ENCODE data around the gene PTGFRN.

Gene PTGFRN

DNA sequence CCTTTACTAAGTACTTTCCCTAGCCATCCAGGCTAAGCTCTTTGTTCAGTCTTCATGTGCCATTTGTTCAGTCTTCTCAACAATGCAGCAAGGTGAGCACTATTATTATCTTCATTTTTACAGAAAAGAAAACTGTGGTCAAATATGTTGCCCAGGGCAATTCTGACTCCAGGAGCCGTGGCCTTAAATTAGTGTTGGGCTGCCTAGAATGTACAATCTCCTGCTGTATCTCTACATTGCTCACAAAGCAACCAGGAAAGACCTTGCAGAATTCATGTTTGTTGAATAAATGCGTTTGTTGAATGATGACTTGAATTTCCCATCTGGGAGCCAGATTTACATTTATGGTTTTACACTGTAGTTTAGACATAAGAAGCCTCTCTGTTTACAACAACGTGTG lies 106.0 kb downstream of the PTGFRN start:
- H3K4me1 Mint-ChIP-seq: peaks cover 56% of the 10 kb centered on the region
- no peaks in the 10 kb centered on the region for H3K27me3 Mint-ChIP-seq
- DNase-seq (no peak), ATAC-seq (no peak)
- peak overlapping the region; percentile 84 for H3K27ac Mint-ChIP-seq
- no peaks in the 10 kb centered on the region for H3K9me3 Mint-ChIP-seq
- H3K36me3 Mint-ChIP-seq (ENCODE audit: low read depth): peaks cover 3% of the 10 kb centered on the region
- H3K4me3 Mint-ChIP-seq: peak overlapping the region; percentile 45

DNA sequence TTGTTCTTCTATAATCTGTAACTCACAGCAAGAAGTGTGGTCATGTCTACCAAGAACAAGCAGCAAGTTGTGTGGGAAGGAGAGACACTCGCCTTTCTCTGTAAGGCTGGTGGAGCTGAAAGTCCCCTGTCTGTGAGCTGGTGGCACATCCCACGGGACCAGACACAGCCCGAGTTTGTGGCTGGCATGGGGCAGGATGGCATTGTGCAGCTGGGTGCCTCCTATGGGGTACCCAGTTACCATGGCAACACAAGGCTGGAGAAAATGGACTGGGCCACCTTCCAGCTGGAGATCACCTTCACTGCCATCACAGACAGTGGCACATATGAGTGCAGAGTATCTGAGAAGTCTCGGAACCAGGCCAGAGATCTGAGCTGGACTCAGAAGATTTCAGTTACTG lies 107.3 kb downstream of the PTGFRN start:
- Mint-ChIP-seq H3K9me3 (no peaks in the 10 kb centered on the region), H3K27me3 (no peaks in the 10 kb centered on the region), H3K36me3 (ENCODE audit: low read depth) (peaks cover 3% of the 10 kb centered on the region), H3K27ac (peak overlapping the region; percentile 47), H3K4me1 (peaks cover 54% of the 10 kb centered on the region), H3K4me3 (no peak overlapping the region)
- no peak for ATAC-seq
- DNase-seq: no peak

DNA sequence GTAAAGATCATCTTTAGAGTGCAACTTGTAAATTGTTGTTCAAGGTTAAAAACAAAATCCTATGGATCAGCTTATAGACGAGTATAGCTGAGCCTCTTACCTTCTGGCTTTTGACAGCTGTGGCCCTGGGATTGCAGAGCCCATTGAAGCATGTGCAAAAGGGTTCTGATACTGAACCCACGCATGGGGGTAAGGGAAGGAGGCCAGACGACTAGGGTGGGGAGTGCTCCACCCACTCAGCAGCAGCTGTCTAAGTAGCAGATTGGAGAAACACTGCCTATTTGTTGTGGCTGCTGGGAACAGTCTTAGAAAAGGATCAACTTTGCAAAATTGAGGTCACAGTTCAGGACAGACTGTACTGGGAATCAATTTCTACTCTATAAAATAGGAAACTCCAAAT lies 107.9 kb downstream of the PTGFRN start:
- peaks cover 53% of the 10 kb centered on the region for H3K4me1 Mint-ChIP-seq
- H3K9me3 Mint-ChIP-seq: no peaks in the 10 kb centered on the region
- H3K27me3 Mint-ChIP-seq: no peaks in the 10 kb centered on the region
- no peak overlapping the region for H3K27ac Mint-ChIP-seq
- DNase-seq: no peak
- peaks cover 3% of the 10 kb centered on the region for H3K36me3 Mint-ChIP-seq (ENCODE audit: low read depth)
- no peak for ATAC-seq
- H3K4me3 Mint-ChIP-seq: no peak overlapping the region

DNA sequence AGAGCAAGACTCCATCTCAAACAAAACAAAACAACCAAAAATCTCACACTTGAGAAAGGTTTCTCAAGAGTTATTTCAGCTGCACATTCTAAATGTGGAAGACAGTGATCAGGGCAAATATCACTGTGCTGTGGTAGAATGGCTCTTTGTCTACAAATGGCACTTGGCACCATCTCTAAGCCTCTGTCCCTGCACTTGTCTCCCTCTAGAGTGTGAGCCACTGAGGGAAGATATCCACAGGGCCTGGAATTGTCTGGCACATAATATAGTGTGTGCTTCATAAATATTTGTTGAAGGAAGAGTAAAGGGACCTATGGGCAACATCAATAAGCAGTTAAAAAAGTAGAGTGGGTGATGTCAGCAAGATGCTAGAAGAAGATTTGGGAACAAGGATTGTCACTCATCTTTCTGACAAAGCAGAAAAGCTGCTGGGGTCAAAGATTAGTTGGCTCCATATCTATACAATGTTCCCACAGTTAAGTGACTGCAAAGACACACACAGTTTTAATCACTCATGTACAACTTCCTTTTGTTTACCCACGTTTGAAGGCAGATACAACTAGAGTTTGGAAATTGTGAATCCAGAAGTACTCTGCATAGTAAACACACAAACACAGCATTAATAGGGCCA lies 110.9 kb downstream of the PTGFRN start:
- no peaks in the 10 kb centered on the region for H3K9me3 Mint-ChIP-seq
- DNase-seq (no peak), ATAC-seq (no peak)
- H3K27me3 Mint-ChIP-seq: no peaks in the 10 kb centered on the region
- no peak overlapping the region for H3K27ac Mint-ChIP-seq
- H3K4me3 Mint-ChIP-seq: no peak overlapping the region
- no peaks in the 10 kb centered on the region for H3K36me3 Mint-ChIP-seq (ENCODE audit: low read depth)
- H3K4me1 Mint-ChIP-seq: peaks cover 27% of the 10 kb centered on the region

DNA sequence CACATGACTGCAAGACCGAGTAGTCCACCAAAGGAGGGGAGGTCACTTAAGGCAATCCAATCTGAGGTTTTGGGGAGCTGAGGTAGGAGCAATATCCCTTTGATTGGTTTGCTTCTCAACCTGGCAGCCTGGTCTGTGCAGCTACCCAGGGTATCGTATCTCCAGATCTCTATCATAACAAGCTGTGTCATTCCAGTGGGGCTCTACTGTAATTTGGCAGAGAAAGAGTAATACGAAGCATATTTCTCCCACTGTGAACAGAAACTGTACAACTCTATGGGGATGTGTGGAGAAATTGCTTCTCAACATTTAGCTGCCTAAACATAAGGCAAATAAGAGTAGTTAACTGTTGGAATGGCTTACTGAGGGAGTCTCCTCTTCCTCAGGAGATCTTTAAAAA lies 112.4 kb downstream of the PTGFRN start:
- Mint-ChIP-seq H3K9me3 (no peaks in the 10 kb centered on the region), H3K27me3 (no peaks in the 10 kb centered on the region), H3K27ac (no peak overlapping the region), H3K36me3 (ENCODE audit: low read depth) (no peaks in the 10 kb centered on the region), H3K4me3 (no peak overlapping the region), H3K4me1 (peaks cover 13% of the 10 kb centered on the region)
- no peak for DNase-seq
- ATAC-seq: no peak

DNA sequence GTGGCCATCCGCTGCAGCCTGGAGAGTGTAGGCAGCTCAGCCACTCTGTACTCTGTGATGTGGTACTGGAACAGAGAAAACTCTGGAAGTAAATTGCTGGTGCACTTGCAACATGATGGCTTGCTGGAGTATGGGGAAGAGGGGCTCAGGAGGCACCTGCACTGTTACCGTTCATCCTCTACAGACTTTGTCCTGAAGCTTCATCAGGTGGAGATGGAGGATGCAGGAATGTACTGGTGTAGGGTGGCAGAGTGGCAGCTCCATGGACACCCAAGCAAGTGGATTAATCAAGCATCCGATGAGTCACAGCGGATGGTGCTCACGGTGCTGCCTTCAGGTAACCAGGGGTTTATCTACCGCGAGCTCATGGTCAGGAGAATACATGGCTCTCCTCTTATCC lies 115.9 kb downstream of the PTGFRN start:
- Mint-ChIP-seq H3K27me3 (no peaks in the 10 kb centered on the region), H3K27ac (no peak overlapping the region), H3K4me1 (peaks cover 2% of the 10 kb centered on the region), H3K9me3 (no peaks in the 10 kb centered on the region), H3K4me3 (no peak overlapping the region), H3K36me3 (ENCODE audit: low read depth) (no peaks in the 10 kb centered on the region)
- no peak for DNase-seq
- ATAC-seq: no peak

DNA sequence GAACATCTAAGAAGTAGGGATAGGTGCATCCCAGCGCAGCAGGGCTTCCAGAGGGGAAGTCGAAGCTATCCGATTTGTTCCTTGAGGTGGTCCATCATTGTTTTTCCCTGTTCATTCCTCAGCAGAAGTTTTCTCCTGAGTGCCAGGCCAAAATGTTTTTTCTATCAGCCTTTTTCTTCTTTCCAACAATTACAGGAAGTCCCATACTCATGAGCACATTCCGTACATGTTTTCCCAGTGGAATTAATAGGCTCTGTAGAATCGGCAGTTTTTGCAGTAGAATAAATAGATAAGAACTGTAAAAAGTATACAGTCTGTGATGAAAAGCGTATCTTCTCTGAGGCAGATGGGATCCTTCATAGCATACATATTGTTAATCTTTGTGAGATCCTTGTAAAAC lies 116.6 kb downstream of the PTGFRN start:
- peaks cover 2% of the 10 kb centered on the region for H3K4me1 Mint-ChIP-seq
- no peak overlapping the region for H3K27ac Mint-ChIP-seq
- H3K27me3 Mint-ChIP-seq: no peaks in the 10 kb centered on the region
- ATAC-seq (no peak), DNase-seq (no peak)
- no peak overlapping the region for H3K4me3 Mint-ChIP-seq
- no peaks in the 10 kb centered on the region for H3K36me3 Mint-ChIP-seq (ENCODE audit: low read depth)
- H3K9me3 Mint-ChIP-seq: no peaks in the 10 kb centered on the region

DNA sequence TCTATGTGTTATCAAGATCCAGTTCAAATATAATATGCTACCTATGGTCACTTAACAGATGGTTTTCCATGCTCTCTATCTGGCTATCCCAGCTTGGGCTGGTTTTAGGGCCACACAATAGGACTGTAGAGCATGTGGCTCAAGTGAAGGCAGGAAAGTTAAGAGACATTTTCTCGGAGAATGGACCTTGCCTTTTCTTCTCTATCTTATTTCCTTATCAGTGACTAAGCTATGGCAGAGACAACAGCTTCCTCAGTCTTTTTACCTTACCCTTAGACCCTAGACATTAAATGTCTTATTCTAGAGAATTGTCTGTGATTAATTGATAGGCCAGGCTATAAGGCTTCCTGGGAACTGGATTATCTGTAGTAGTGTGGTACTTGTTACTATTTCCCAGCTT lies 120.0 kb downstream of the PTGFRN start:
- no peak overlapping the region for H3K4me3 Mint-ChIP-seq
- DNase-seq (no peak), ATAC-seq (no peak)
- H3K9me3 Mint-ChIP-seq: no peaks in the 10 kb centered on the region
- H3K36me3 Mint-ChIP-seq (ENCODE audit: low read depth): peaks cover 3% of the 10 kb centered on the region
- peaks cover 5% of the 10 kb centered on the region for H3K4me1 Mint-ChIP-seq
- no peaks in the 10 kb centered on the region for H3K27me3 Mint-ChIP-seq
- H3K27ac Mint-ChIP-seq: no peak overlapping the region

DNA sequence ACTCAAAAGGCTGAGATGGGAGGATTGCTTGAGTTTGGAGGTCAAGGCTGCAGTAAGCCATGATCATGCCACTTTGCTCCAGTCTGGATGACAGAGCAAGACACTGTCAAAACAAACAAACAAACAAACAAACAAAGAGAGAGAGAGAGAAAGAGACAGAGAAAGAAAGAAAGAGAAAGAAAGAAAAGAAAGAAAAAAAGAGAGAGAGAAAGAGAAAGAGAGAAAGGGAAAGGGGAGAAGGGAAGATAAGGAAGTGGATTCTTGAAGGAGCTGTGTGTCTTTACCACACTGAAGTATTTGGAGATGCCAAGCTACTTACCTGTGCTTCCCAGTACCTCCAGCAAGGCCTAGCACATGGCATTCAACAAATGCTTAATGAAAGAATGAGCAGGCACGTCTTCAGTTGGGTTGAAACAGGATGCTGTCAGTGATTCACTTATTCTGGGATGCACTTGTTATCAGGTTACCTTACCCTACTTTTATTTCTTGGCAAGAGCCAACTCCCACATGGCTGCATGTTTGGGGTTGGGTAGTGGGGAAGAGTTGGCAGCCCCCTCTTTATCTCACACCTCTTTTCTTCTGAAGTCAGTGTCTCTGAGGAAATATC lies 120.7 kb downstream of the PTGFRN start:
- Mint-ChIP-seq H3K27me3 (no peaks in the 10 kb centered on the region), H3K36me3 (ENCODE audit: low read depth) (peaks cover 5% of the 10 kb centered on the region), H3K27ac (no peak overlapping the region), H3K9me3 (no peaks in the 10 kb centered on the region), H3K4me3 (no peak overlapping the region), H3K4me1 (peaks cover 5% of the 10 kb centered on the region)
- ATAC-seq (no peak), DNase-seq (no peak)

DNA sequence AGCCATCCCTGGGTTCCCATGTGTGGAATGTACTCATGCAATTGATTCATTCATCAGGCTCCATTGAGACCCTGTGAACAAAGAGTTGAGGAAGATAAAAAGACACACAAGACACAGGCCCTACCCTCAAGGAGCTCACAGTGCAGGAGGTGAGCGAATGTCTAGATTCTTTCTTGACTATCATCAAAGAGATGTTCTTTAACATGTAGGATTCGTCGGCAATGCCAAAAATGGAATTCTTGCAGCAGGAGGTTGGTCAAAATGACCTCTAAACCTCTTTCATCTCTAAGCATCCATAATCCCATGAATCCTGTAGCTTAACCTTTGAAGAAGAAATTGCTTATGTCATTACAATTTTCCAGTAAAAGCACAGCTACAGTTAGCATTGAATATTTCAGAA lies 122.5 kb downstream of the PTGFRN start:
- no peaks in the 10 kb centered on the region for H3K9me3 Mint-ChIP-seq

DNA sequence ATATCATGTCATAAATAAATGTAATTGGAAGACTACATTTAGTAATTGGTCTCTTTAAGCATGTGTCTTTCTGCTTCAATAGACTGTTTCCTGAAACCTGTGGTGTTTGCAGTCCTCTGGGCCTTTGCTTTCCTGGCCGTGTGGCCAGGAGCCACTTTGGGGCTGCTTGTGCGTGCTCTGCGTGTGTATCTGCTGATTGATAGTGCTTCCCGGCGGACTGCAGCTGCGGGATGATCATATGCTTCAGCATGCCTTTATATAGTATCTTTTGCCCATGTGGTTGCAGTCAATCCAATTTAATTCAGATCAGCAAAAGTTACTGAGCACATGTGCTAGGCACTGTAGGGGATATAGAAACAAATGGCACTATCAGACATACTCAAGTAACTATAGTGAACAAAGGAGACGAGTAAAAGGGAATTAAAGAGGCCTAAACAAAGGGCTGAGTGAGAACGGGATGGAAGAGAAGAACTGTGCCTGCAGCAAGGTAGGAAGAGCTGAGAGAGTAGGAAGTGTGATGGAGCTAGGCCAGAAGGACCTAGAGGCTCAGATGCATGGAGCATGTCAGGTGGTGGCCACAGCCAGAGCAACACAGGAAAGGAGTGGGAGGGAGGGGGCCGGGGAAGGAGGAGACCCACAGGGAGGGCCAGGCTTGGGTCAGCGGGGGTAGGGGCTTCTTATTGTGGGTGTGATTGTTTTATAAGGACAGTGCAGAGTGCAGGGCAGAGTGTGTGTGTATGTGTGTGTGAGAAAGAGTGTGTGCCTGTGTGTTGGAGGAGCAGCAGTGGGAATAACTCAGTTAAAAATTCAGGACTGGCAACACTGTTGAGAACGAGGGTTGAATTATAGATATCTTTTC lies 123.2 kb downstream of the PTGFRN start:
- no peaks in the 10 kb centered on the region for H3K27me3 Mint-ChIP-seq
- peaks cover 5% of the 10 kb centered on the region for H3K36me3 Mint-ChIP-seq (ENCODE audit: low read depth)

More for the DNA sequence above, 122.5 kb downstream of the PTGFRN start:
- DNase-seq (no peak), ATAC-seq (no peak)
- Mint-ChIP-seq H3K4me3 (no peak overlapping the region), H3K27ac (no peak overlapping the region), H3K27me3 (no peaks in the 10 kb centered on the region), H3K4me1 (peaks cover 5% of the 10 kb centered on the region), H3K36me3 (ENCODE audit: low read depth) (peaks cover 5% of the 10 kb centered on the region)

DNA sequence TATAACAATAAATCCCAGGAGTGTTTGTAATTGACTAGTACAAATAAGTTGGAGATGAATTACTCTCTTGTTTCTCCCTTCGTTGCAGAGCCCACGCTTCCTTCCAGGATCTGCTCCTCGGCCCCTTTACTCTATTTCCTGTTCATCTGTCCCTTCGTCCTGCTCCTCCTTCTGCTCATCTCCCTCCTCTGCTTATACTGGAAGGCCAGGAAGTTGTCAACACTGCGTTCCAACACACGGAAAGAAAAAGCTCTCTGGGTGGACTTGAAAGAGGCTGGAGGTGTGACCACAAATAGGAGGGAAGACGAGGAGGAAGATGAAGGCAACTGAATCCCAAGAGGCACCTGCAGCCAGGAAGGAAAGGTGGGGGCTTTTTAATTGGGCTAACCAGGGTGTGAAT lies 124.1 kb downstream of the PTGFRN start:
- Mint-ChIP-seq H3K27me3 (no peaks in the 10 kb centered on the region), H3K9me3 (no peaks in the 10 kb centered on the region), H3K27ac (no peak overlapping the region), H3K36me3 (ENCODE audit: low read depth) (peaks cover 5% of the 10 kb centered on the region), H3K4me1 (peaks cover 5% of the 10 kb centered on the region), H3K4me3 (no peak overlapping the region)
- DNase-seq: no peak
- ATAC-seq: no peak

More for the DNA sequence above, 123.2 kb downstream of the PTGFRN start:
- no peak overlapping the region for H3K27ac Mint-ChIP-seq
- peaks cover 5% of the 10 kb centered on the region for H3K4me1 Mint-ChIP-seq
- DNase-seq (no peak), ATAC-seq (no peak)
- H3K9me3 Mint-ChIP-seq: no peaks in the 10 kb centered on the region
- no peak overlapping the region for H3K4me3 Mint-ChIP-seq

DNA sequence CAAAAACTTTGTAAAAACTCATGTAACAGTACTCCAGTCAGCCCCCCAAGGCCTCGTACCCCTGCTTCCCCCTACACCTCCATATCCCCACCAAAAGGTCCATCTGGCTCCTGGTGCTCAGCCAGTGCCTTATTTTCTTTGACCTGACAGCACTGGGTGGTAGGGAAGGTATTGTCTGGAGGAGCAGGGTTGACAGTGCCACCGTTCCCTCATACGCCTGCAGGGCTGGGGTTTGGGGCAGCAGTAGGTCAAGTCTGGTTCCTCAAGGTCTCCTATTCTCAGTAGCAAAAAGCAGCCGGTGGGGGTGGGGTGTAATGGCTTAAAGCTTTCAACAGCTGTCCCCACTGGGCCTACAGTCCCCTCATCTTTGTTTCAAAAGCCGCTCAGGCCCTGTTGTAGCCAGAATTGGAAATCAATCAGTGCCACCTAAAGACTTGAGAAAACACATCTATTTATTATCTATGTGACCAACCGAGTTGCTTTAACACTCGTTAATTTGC lies 125.1 kb downstream of the PTGFRN start:
- DNase-seq (no peak), ATAC-seq (no peak)
- Mint-ChIP-seq H3K27ac (no peak overlapping the region), H3K36me3 (ENCODE audit: low read depth) (peaks cover 5% of the 10 kb centered on the region), H3K9me3 (no peaks in the 10 kb centered on the region), H3K4me3 (no peak overlapping the region), H3K4me1 (peaks cover 5% of the 10 kb centered on the region), H3K27me3 (no peaks in the 10 kb centered on the region)

DNA sequence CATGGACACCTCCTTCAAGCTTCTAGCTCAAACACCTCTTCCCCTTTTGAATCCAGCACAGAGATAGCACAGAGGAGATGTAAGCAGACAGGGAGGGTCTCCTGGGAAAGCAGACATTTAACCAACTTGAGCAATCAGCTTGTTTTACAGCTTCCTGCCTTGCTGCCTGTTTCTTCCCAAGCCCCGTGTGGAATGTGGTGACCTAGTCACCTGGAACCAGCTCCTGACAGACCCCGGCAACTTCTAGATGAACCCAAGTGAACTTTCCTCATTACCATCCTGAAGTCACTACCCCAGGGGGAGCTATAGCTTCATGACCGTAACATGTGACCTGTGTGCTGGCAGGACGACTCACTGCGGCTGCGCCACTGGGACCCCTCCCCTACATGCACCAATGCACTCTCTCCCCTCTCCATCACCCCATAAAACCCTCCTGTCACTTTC lies 126.3 kb downstream of the PTGFRN start:
- Mint-ChIP-seq H3K9me3 (no peaks in the 10 kb centered on the region), H3K4me1 (peaks cover 2% of the 10 kb centered on the region), H3K27ac (no peak overlapping the region), H3K36me3 (ENCODE audit: low read depth) (peaks cover 5% of the 10 kb centered on the region), H3K4me3 (no peak overlapping the region), H3K27me3 (no peaks in the 10 kb centered on the region)
- no peak for DNase-seq
- no peak for ATAC-seq

DNA sequence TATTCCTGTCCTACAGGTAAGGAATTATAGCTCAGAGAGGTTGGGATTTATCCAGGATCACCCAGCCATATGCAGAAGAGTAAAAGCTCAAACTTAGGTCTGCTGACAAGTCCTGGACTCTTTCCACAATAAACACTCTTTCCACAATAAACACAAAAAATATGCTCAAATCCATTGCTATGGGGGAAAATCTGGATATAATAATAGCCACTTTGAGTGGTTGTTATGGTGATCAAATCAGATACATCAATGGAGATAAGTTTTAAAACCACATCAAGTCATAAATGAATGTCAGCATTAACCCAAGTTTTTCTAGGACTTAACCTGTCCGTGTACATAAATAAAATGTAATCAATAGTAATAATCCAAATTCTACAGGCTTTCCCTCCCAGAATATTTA lies 128.1 kb downstream of the PTGFRN start:
- no peak overlapping the region for H3K27ac Mint-ChIP-seq
- H3K9me3 Mint-ChIP-seq: peaks cover 4% of the 10 kb centered on the region
- peaks cover 2% of the 10 kb centered on the region for H3K4me1 Mint-ChIP-seq
- DNase-seq: no peak
- ATAC-seq: no peak
- H3K27me3 Mint-ChIP-seq: no peaks in the 10 kb centered on the region
- H3K4me3 Mint-ChIP-seq: no peak overlapping the region
- peaks cover 4% of the 10 kb centered on the region for H3K36me3 Mint-ChIP-seq (ENCODE audit: low read depth)

All from activated naive CD8-positive, alpha-beta T cell treated with anti-CD3 and anti-CD28 coated beads, Interleukin-2, amount 50 U/mL, for 24 hours (primary cell).